Effector memory CD4-positive, alpha-beta T cell (primary cell): ENCODE results near the gene BLCAP.
"Not testable (repeated sequence)": the region's sequence is repeated elsewhere in the genome, so short reads cannot be mapped to it uniquely, and the experiment has no call there.

ENCODE experiments used
- DNase-seq, 3 donors: peaks; one replicate each; pipeline ENCODE4 v3.0.0-alpha.2; 2020
- H3K27ac ChIP-seq: 2 replicates; pipeline ENCODE4 v1.7.0; 2013; ENCODE audit warnings: mild to moderate bottlenecking, low read length, moderate library complexity; ENCODE audit not compliant: insufficient read depth, poor library complexity, severe bottlenecking
- H3K27me3 ChIP-seq: replicated peaks from 2 replicates; pipeline ENCODE4 v1.7.0; 2013; ENCODE audit warnings: mild to moderate bottlenecking, low read length; ENCODE audit not compliant: insufficient read depth, control insufficient read depth, poor library complexity, severe bottlenecking
- H3K36me3 ChIP-seq: 2 replicates; pipeline ENCODE4 v1.7.0; 2013; ENCODE audit warnings: mild to moderate bottlenecking, low read length, moderate library complexity; ENCODE audit not compliant: control insufficient read depth, insufficient read depth
- H3K4me1 ChIP-seq: 2 replicates; pipeline ENCODE4 v1.7.0; 2013; ENCODE audit warnings: low read length, mild to moderate bottlenecking; ENCODE audit not compliant: control insufficient read depth, insufficient read depth, poor library complexity, severe bottlenecking
- H3K4me3 ChIP-seq: 2 replicates; pipeline ENCODE4 v1.7.0; 2013; ENCODE audit warnings: low read length, low read depth, mild to moderate bottlenecking; ENCODE audit not compliant: insufficient read depth, poor library complexity, severe bottlenecking
- H3K9me3 ChIP-seq: 2 replicates; pipeline ENCODE4 v1.7.0; 2013; ENCODE audit warnings: mild to moderate bottlenecking, low read length, moderate library complexity; ENCODE audit not compliant: control insufficient read depth

The BLCAP gene

DNA sequence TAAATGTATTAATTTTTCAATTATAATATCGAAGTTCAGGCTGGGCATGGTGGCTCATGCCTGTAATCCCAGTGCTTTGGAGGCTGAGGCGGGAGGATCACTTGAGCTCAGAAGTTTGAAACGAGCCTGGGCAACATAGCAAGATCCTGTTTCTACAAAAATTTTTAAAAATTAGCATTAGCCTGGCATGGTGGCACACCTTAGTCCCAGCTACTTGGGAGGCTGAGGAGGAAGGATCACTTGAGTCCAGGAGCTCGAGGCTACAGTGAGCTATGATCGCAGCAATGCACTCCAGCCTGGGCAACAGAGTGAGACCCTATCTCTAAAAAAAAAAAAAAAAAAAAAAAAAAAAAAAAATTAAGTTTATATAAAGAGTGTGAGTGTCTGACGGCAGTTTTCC lies 55.2 kb downstream of the BLCAP start:
- H3K27ac ChIP-seq, H3K9me3 ChIP-seq, H3K27me3 ChIP-seq, H3K4me1 ChIP-seq, H3K36me3 ChIP-seq, DNase-seq, H3K4me3 ChIP-seq: not testable (repeated sequence)

DNA sequence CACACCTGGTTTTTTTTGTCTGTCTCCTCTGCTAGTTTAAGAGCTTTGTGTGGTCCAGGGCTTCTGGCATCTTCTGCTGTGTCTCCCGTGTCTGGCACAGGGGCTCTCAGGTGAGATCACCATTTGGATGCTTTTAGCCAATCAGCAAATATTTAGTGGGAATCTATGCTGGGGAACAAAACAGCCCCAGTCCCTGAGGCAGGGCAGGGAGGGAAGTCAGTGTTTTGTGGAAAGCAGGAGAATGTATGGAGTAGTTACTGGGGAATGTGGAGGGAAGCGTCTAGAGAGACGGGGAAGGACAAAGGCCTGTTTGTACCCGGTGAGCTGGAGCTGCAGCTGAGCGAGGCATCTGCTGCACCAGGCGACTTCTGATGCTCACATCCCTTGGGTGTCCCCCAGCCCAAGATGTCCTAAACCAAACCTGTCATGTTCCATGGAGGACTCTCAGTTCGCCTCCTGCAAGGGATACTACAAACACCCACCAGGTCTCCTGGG lies 55.9 kb downstream of the BLCAP start:
- Histone ChIP-seq H3K4me3 (no peak overlapping the region), H3K9me3 (no peaks in the 10 kb centered on the region), H3K36me3 (no peaks in the 10 kb centered on the region), H3K27ac (no peak overlapping the region), H3K27me3 (no peaks in the 10 kb centered on the region), H3K4me1 (no peaks in the 10 kb centered on the region)
- DNase-seq, result no peak

DNA sequence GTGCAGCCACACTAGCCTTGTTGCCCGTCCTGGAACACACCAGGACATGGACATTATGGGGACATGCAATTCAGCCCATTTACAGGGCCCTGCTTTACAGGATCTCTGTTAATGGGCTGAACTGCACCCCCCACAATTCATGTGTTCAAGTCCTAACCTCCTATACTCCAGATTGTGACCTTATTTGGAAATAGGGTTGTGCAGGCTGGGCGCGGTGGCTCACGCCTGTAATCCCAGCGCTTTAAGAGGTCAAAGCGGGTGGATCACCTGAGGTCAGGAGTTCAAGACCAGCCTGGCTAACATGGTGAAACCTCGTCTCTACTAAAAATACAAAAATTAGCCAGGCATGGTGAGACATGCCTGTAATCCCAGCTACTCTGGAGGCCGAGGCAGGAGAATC lies 57.5 kb downstream of the BLCAP start:
- not testable (repeated sequence) for H3K9me3 ChIP-seq, DNase-seq, H3K27ac ChIP-seq, H3K36me3 ChIP-seq, H3K27me3 ChIP-seq, H3K4me1 ChIP-seq, H3K4me3 ChIP-seq

DNA sequence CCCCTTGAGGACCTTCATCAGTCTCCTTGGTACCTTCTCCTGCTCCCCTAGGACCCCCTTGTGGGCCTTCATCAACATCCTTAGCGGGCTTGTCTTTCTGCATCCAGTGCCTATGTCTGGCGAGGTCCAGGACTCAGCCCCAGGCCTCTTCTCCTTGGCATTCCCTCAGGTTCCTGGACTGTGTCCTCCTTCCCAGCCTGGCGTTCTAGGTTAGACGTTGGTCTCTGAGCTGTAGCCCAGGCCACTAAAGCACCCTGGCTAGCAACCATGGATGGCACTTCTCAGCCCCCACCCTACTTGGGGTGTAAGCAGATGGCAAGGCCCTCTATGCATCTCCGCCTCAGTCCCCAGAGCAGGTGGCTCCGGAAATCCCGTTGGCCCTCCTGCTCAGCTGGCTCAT lies 58.1 kb downstream of the BLCAP start:
- Histone ChIP-seq H3K9me3 (no peaks in the 10 kb centered on the region), H3K4me1 (no peaks in the 10 kb centered on the region), H3K4me3 (no peak overlapping the region), H3K27me3 (no peaks in the 10 kb centered on the region), H3K36me3 (no peaks in the 10 kb centered on the region), H3K27ac (no peak overlapping the region)
- DNase-seq, result no peak

- H3K36me3 ChIP-seq, result no peaks in the 10 kb centered on the region
- no peak overlapping the region for H3K27ac ChIP-seq
- no peaks in the 10 kb centered on the region for H3K4me1 ChIP-seq
- no peaks in the 10 kb centered on the region for H3K9me3 ChIP-seq
- no peak for DNase-seq
- H3K4me3 ChIP-seq, result no peak overlapping the region
- H3K27me3 ChIP-seq, result no peaks in the 10 kb centered on the region
Measured at GRCh38 chr20:37468886-37469285, 58.8 kb downstream of the BLCAP start.
